B cell (primary cell): ENCODE results near the gene CRIP3. TPM values are rescaled to one million over a fixed set of nuclear protein-coding genes. Genes with fewer than 3 reads are reported as not detected.

Source experiments
- ATAC-seq: fragments of 200-7000 bp; cut with Tn5 transposase; one replicate; pipeline ENCODE4 v1.10.0; 2021; ENCODE audit warnings: low read depth, mild to moderate bottlenecking, moderate number of reproducible peaks, moderate library complexity
- CTCF ChIA-PET: fragments of 350-600 bp; sonication (Branson Sonifier 250); formaldehyde crosslinking; loops from one replicate; lab custom pipeline; 2021; ENCODE audit warnings: antibody characterized with exemption, inconsistent platforms; lab: Charles Lee
- POLR2A ChIA-PET: fragments of 350-600 bp; sonication (Branson Sonifier 250); formaldehyde crosslinking; loops from one replicate; lab custom pipeline; 2021; ENCODE audit warnings: antibody characterized with exemption; lab: Charles Lee
- DNase-seq: peaks from one replicate; pipeline ENCODE4 v3.0.0; 2013
- H2AFZ ChIP-seq: 2 replicates; pipeline ENCODE4 v1.6.1; 2012; ENCODE audit warnings: mild to moderate bottlenecking, low read depth, low read length; ENCODE audit not compliant: insufficient read depth, poor library complexity, severe bottlenecking
- H3K27ac ChIP-seq, 2 donors: 1 replicate in 1 of 2; 2 replicates in 1 of 2; pipeline ENCODE4 v1.5.1; 2012 to 2013; ENCODE audit warnings: low read length in 2 of 2, mild to moderate bottlenecking in 2 of 2, moderate library complexity in 1 of 2
- H3K27me3 ChIP-seq, 4 experiments: fragments of 200-600 bp in 1 of 4; sonication (generic) in 1 of 4; replicated peaks in 1 of 4; 1 replicate in 2 of 4; 2 replicates in 2 of 4; pipeline versions ENCODE4 v1.6.1 to v1.7.0; 2013 to 2016; ENCODE audit warnings: low read length in 3 of 4, mild to moderate bottlenecking in 2 of 4, mixed read lengths in 1 of 4, moderate library complexity in 1 of 4; ENCODE audit not compliant: insufficient read depth in 4 of 4, control insufficient read depth in 3 of 4; ENCODE audit errors: control extremely low read depth in 1 of 4
- H3K36me3 ChIP-seq, 2 experiments: replicated peaks in 1 of 2; 1 replicate in 1 of 2; 2 replicates in 1 of 2; pipeline versions ENCODE4 v1.6.1 to v1.7.1; 2013; ENCODE audit warnings: low read length in 1 of 2; ENCODE audit not compliant: insufficient read depth in 2 of 2, control insufficient read depth in 1 of 2; ENCODE audit errors: control extremely low read depth in 1 of 2, extremely low read depth in 1 of 2
- H3K4me1 ChIP-seq, 2 donors: fragments of 200-600 bp in 1 of 2; sonication (generic) in 1 of 2; 1 replicate in 1 of 2; 2 replicates in 1 of 2; pipeline versions ENCODE4 v1.5.1 to v1.6.1; 2013 to 2017; ENCODE audit warnings: low read length in 2 of 2; ENCODE audit not compliant: control insufficient read depth in 2 of 2, insufficient read depth in 2 of 2
- H3K4me2 ChIP-seq: replicated peaks from 2 replicates; pipeline ENCODE3; 2012; ENCODE audit warnings: mild to moderate bottlenecking, low read depth, low read length; ENCODE audit not compliant: poor library complexity, severe bottlenecking
- H3K4me3 ChIP-seq, 5 experiments: fragments of 200-600 bp in 1 of 5; sonication (generic) in 1 of 5; 1 replicate in 3 of 5; 2 replicates in 2 of 5; pipeline versions ENCODE4 v1.5.1 to v1.7.0; 2011 to 2016; ENCODE audit warnings: low read length in 4 of 5, mild to moderate bottlenecking in 4 of 5, low read depth in 2 of 5, control low read depth in 1 of 5, moderate library complexity in 1 of 5; ENCODE audit not compliant: insufficient read depth in 1 of 5; ENCODE audit errors: control extremely low read depth in 1 of 5, extremely low read depth in 1 of 5
- H3K79me2 ChIP-seq: fragments of 200-600 bp; sonication (generic); one replicate; pipeline ENCODE4 v1.6.0; 2016; ENCODE audit warnings: low read length; ENCODE audit not compliant: control insufficient read depth, insufficient read depth
- H3K9ac ChIP-seq: fragments of 200-600 bp; sonication (generic); 2 replicates; pipeline ENCODE4 v1.6.1; 2017; ENCODE audit warnings: mild to moderate bottlenecking, low read length, moderate library complexity
- H3K9me3 ChIP-seq, 3 donors: one replicate each; pipeline versions ENCODE4 v1.6.1 to v1.7.1; 2013; ENCODE audit warnings: low read length in 2 of 3; ENCODE audit not compliant: control insufficient read depth in 2 of 3, insufficient read depth in 1 of 3; ENCODE audit errors: control extremely low read depth in 1 of 3
- H4K20me1 ChIP-seq: 2 replicates; pipeline ENCODE4 v1.6.0; 2012; ENCODE audit warnings: mild to moderate bottlenecking, low read length; ENCODE audit not compliant: insufficient read depth, control insufficient read depth, poor library complexity, severe bottlenecking
- H3K27ac Mint-ChIP-seq: one replicate; pipeline ENCODE4 v1.8.0; 2021; ENCODE audit warnings: mixed read lengths
- H3K27me3 Mint-ChIP-seq: one replicate; pipeline ENCODE4 v1.8.0; 2021; ENCODE audit warnings: mixed read lengths
- H3K4me1 Mint-ChIP-seq: one replicate; pipeline ENCODE4 v1.8.0; 2021; ENCODE audit warnings: mixed read lengths
- H3K4me3 Mint-ChIP-seq: one replicate; pipeline ENCODE4 v1.8.0; 2021; ENCODE audit warnings: mixed read lengths
- H3K9me3 Mint-ChIP-seq: one replicate; pipeline ENCODE4 v1.8.0; 2022; ENCODE audit warnings: mixed read lengths; ENCODE audit not compliant: insufficient read depth
- CTCF ChIP-seq: fragments of 200-600 bp; IDR thresholded peaks from one replicate; pipeline ENCODE4 v1.8.0; 2022; ENCODE audit warnings: antibody characterized with exemption, mild to moderate bottlenecking
- EZH2 ChIP-seq: IDR thresholded peaks from 2 replicates; pipeline ENCODE4 v1.6.1; 2012; ENCODE audit warnings: borderline replicate concordance, low read depth, mild to moderate bottlenecking, moderate library complexity, low read length; ENCODE audit not compliant: insufficient read depth, poor library complexity, severe bottlenecking
- WGBS: methylation state at CpG from one replicate; pipeline ENCODE4 v1.1.5; 2013; ENCODE audit warnings: missing lambda C conversion rate; ENCODE audit not compliant: insufficient coverage; 5-methylcytosine and 5-hydroxymethylcytosine counted together
- intact Hi-C: fragments of 100-400 bp; cut with micrococcal nuclease; formaldehyde crosslinking; loops from one replicate; pipeline ENCODE4 v1.10.0; 2022
- polyA plus RNA-seq: library from polyadenylated mRNA; depleted of rRNA; stranded (reverse); fragments of >200 nt; gene quantifications from 2 replicates; pipeline ENCODE4 v1.2.3, GENCODE V29; 2012
- total RNA-seq, 2 donors: library from RNA; stranded (reverse); fragments of 120-200 nt in 1 of 2; gene quantifications; 1 replicate in 1 of 2; 2 replicates in 1 of 2; pipeline versions ENCODE4 v1.2.3 to v1.2.4, GENCODE V29; 2013 to 2022

The CRIP3 gene
- total and polyA plus RNA-seq, 2 donors (not counting 1 experiment from before 2014, with no cell fraction given), result 25.8 to 64.6 TPM

GRCh38 chr6:43297644-43298564, 10.7 kb downstream of the CRIP3 start, which contains the start of gene SLC22A7:
TSS of gene SLC22A7 (plus strand) at chr6:43298260. CDS start at chr6:43298359, 99 bp downstream.
- Histone ChIP-seq H3K9ac (no peak within 1 kb of the TSS), H2AFZ (no peak within 1 kb of the TSS), H3K27ac (no peak within 1 kb of the TSS), H3K4me1 (no peaks in the 10 kb centered on the region), H3K4me2 (no peak within 1 kb of the TSS), H3K9me3 (no peaks in the 10 kb centered on the region), H3K36me3 (no peaks in the 10 kb centered on the region), H4K20me1 (no peaks in the 10 kb centered on the region), H3K4me3 (no peak within 1 kb of the TSS), H3K79me2 (no peaks in the 10 kb centered on the region), H3K27me3 (peaks cover 0 to 19% (median 1%) of the 10 kb centered on the region in 4 experiments)
- Mint-ChIP-seq H3K27ac (no peak within 1 kb of the TSS), H3K4me3 (no peak within 1 kb of the TSS), H3K27me3 (peaks cover 14% of the 10 kb centered on the region), H3K4me1 (peaks cover 4% of the 10 kb centered on the region), H3K9me3 (no peaks in the 10 kb centered on the region)
- ATAC-seq, result no peak
- no peak for DNase-seq
- intact Hi-C loops, result no loop called here
- WGBS, result 83% methylated on average over 10 of the region's 10 CpGs
- no peak for TF ChIP-seq CTCF
- no peak for TF ChIP-seq EZH2
- CTCF ChIA-PET, result interaction anchor here (1.7 to 3.6 kb wide), 2 partner anchors 10 to 34 kb away, joined by 4 to 19 read pairs; partner anchors contain the start of gene CRIP3
- POLR2A ChIA-PET, result interaction anchor here (0.6 kb wide), 1 partner anchor 22 kb away, joined by 4 read pairs; no protein-coding TSS in a partner anchor
